DOHH2 (cell line): ENCODE measurements around the gene C1orf50.

Source experiments
- H3F3A ChIP-seq: fragments of 200-600 bp; sonication (generic), shearing (Covaris generic); 2 replicates; pipeline ENCODE4 v1.6.0; 2016; ENCODE audit warnings: antibody characterized with exemption, mild to moderate bottlenecking; ENCODE audit not compliant: control insufficient read depth, insufficient read depth
- H3K27ac ChIP-seq: fragments of 200-600 bp; sonication (generic); 2 replicates; pipeline ENCODE4 v1.5.1; 2014; ENCODE audit warnings: low read depth, mild to moderate bottlenecking, low read length, moderate library complexity
- H3K27me3 ChIP-seq: fragments of 200-600 bp; sonication (generic); 2 replicates; pipeline ENCODE4 v1.6.1; 2014; ENCODE audit warnings: mild to moderate bottlenecking, low read length, mixed read lengths; ENCODE audit not compliant: control insufficient read depth
- H3K36me3 ChIP-seq: fragments of 200-600 bp; sonication (generic); 2 replicates; pipeline ENCODE4 v1.6.1; 2014; ENCODE audit warnings: mild to moderate bottlenecking, low read length, moderate library complexity, mixed read lengths; ENCODE audit not compliant: control insufficient read depth
- H3K4me1 ChIP-seq: fragments of 200-600 bp; sonication (generic); 2 replicates; pipeline ENCODE4 v1.6.1; 2014; ENCODE audit warnings: mild to moderate bottlenecking, low read length, mixed read lengths; ENCODE audit not compliant: control insufficient read depth
- H3K4me2 ChIP-seq: fragments of 200-600 bp; sonication (generic); 2 replicates; pipeline ENCODE4 v1.6.0; 2014; ENCODE audit warnings: mild to moderate bottlenecking, low read length, moderate library complexity
- H3K4me3 ChIP-seq: fragments of 200-600 bp; sonication (generic); 2 replicates; pipeline ENCODE4 v1.5.1; 2014; ENCODE audit warnings: mild to moderate bottlenecking, low read length, mixed read lengths
- H3K79me2 ChIP-seq: fragments of 200-600 bp; sonication (generic); 2 replicates; pipeline ENCODE4 v1.6.1; 2014; ENCODE audit warnings: mild to moderate bottlenecking, low read length, mixed read lengths; ENCODE audit not compliant: control insufficient read depth
- H3K9me2 ChIP-seq: fragments of 200-600 bp; sonication (generic); replicated peaks from 2 replicates; pipeline ENCODE4 v1.6.1; 2014; ENCODE audit warnings: mild to moderate bottlenecking, low read length, mixed read lengths; ENCODE audit not compliant: control insufficient read depth
- H3K9me3 ChIP-seq: fragments of 200-600 bp; sonication (generic); 2 replicates; pipeline ENCODE4 v1.6.1; 2014; ENCODE audit warnings: antibody characterized with exemption, low read length, mixed read lengths; ENCODE audit not compliant: control insufficient read depth, insufficient read depth
- H4K20me1 ChIP-seq: fragments of 200-600 bp; sonication (generic); 2 replicates; pipeline ENCODE4 v1.6.0; 2014; ENCODE audit warnings: low read depth, mild to moderate bottlenecking, antibody characterized with exemption, low read length, moderate library complexity; ENCODE audit not compliant: control insufficient read depth, insufficient read depth
- EZH2phosphoT487 ChIP-seq: fragments of 200-600 bp; sonication (generic); IDR thresholded peaks from 2 replicates; pipeline ENCODE4 v1.6.1; 2017; ENCODE audit warnings: borderline replicate concordance, mild to moderate bottlenecking, antibody characterized with exemption, low read length, moderate library complexity, mixed read lengths
- TF ChIP-seq, protein P1 (sequence below): fragments of 200-600 bp; sonication (generic); IDR thresholded peaks from one replicate; pipeline ENCODE4 v1.5.1; 2014; ENCODE audit warnings: antibody characterized with exemption, mild to moderate bottlenecking, low read depth, low read length; ENCODE audit not compliant: poor library complexity, severe bottlenecking

The C1orf50 gene

DNA sequence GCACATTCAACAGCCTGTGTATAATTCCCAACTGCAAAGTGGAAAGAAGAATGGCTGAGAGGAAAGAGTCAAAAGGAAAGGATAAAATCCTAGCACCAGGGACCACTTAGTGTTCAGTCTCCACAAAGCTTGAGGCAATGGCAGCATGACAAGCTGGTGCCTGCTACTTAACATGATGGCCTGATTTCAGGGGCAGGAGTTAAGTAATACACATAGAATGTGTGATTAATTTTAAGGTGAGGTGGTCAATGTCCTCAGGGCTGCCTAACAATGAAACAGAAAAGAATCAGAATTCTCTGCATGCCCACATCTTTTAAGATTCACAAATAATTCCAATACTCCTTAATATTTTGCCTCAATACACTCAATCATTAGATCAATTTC lies 9.2 kb upstream of the C1orf50 start:
- Histone ChIP-seq H4K20me1 (no peaks in the 10 kb centered on the region), H3F3A (no peaks in the 10 kb centered on the region), H3K4me3 (no peak overlapping the region), H3K9me3 (no peaks in the 10 kb centered on the region), H3K27me3 (no peaks in the 10 kb centered on the region), H3K79me2 (peaks cover 4% of the 10 kb centered on the region; the same call in 1 of the 2 replicates), H3K4me1 (peaks cover 9% of the 10 kb centered on the region; the same call in 1 of the 2 replicates), H3K27ac (no peak overlapping the region), H3K9me2 (no peaks in the 10 kb centered on the region), H3K4me2 (no peak overlapping the region), H3K36me3 (peaks cover 70% of the 10 kb centered on the region)
- TF ChIP-seq, protein P1, sequence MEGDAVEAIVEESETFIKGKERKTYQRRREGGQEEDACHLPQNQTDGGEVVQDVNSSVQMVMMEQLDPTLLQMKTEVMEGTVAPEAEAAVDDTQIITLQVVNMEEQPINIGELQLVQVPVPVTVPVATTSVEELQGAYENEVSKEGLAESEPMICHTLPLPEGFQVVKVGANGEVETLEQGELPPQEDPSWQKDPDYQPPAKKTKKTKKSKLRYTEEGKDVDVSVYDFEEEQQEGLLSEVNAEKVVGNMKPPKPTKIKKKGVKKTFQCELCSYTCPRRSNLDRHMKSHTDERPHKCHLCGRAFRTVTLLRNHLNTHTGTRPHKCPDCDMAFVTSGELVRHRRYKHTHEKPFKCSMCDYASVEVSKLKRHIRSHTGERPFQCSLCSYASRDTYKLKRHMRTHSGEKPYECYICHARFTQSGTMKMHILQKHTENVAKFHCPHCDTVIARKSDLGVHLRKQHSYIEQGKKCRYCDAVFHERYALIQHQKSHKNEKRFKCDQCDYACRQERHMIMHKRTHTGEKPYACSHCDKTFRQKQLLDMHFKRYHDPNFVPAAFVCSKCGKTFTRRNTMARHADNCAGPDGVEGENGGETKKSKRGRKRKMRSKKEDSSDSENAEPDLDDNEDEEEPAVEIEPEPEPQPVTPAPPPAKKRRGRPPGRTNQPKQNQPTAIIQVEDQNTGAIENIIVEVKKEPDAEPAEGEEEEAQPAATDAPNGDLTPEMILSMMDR: no peak
- TF ChIP-seq EZH2phosphoT487: no peak

DNA sequence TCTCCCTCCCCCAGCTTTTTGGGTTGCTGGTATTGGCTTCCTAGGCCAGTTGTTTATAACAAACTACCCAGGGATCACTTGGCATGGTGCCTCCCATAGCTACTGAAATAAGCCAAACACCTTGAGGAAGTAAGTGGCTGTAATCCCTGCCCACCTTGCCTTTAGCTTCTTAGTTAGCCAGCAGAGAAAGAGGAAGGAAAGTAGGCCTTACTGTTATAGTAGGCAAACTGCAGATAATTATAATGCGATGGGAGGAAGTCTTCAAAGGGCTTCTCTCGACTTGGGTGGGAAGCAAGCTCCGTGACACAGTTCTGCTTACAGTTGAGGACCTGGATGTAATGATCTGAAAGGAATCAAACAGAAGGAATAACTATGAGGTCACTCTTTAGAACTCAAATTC lies 8.4 kb upstream of the C1orf50 start:
- Histone ChIP-seq H3F3A (no peaks in the 10 kb centered on the region), H4K20me1 (no peaks in the 10 kb centered on the region), H3K27me3 (no peaks in the 10 kb centered on the region), H3K4me1 (peaks cover 9% of the 10 kb centered on the region; the same call in 1 of the 2 replicates), H3K4me2 (no peak overlapping the region), H3K36me3 (peaks cover 65% of the 10 kb centered on the region), H3K79me2 (peaks cover 8% of the 10 kb centered on the region), H3K27ac (no peak overlapping the region), H3K9me2 (no peaks in the 10 kb centered on the region), H3K9me3 (no peaks in the 10 kb centered on the region), H3K4me3 (no peak overlapping the region)
- TF ChIP-seq, protein P1: no peak
- no peak for TF ChIP-seq EZH2phosphoT487

DNA sequence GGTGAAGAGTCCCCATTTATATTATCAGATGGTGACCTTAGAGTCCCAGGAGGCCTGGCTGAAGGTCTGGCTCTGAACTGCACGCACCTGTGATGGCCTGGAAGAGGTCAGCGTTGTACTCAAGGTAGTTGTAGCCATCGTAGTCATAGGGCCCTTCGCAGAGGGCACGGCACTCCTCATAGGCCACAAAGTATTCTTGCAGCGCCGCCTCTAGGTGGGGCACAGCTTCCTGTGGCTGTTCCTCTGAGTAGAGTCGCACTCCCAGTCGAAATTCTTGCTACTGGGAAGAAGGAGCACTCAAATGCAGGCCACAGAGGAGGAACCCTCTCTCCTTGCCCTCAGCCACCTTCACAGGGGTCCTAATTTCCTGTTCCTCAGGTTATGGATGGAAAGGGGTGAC lies 7.9 kb upstream of the C1orf50 start:
- no peak overlapping the region for H3K4me3 ChIP-seq
- H3K4me1 ChIP-seq: peaks cover 9% of the 10 kb centered on the region; the same call in 1 of the 2 replicates
- no peak overlapping the region for H3K4me2 ChIP-seq
- H3K79me2 ChIP-seq: peaks cover 13% of the 10 kb centered on the region
- no peaks in the 10 kb centered on the region for H3F3A ChIP-seq
- no peaks in the 10 kb centered on the region for H4K20me1 ChIP-seq
- H3K9me2 ChIP-seq: no peaks in the 10 kb centered on the region
- H3K27me3 ChIP-seq: no peaks in the 10 kb centered on the region
- no peak for TF ChIP-seq EZH2phosphoT487
- TF ChIP-seq, protein P1: no peak
- H3K36me3 ChIP-seq: peaks cover 64% of the 10 kb centered on the region
- H3K27ac ChIP-seq: no peak overlapping the region
- no peaks in the 10 kb centered on the region for H3K9me3 ChIP-seq
